ENCODE results near the gene KCNH2.

The KCNH2 gene

GRCh38 chr7:150904011-150904909 lies 73.9 kb downstream of the KCNH2 start:
- Histone ChIP-seq H3K27ac (no peak overlapping the region), H3K36me3 (no peaks in the 10 kb centered on the region), H3K4me3 (ENCODE audit: low read depth in 1 of 2, low read length in 1 of 2) (no peak overlapping the region), H3K27me3 (peaks cover 80% of the 10 kb centered on the region), H3K4me1 (ENCODE audit: control insufficient read depth in 1 of 2, insufficient read depth in 1 of 2, low read depth in 1 of 2, low read length in 1 of 2) (no peaks in the 10 kb centered on the region), H3K9me3 (no peaks in the 10 kb centered on the region)
- TF ChIP-seq CTCF (IDR thresholded peaks at IDR 0.05), result no peak

DNA sequence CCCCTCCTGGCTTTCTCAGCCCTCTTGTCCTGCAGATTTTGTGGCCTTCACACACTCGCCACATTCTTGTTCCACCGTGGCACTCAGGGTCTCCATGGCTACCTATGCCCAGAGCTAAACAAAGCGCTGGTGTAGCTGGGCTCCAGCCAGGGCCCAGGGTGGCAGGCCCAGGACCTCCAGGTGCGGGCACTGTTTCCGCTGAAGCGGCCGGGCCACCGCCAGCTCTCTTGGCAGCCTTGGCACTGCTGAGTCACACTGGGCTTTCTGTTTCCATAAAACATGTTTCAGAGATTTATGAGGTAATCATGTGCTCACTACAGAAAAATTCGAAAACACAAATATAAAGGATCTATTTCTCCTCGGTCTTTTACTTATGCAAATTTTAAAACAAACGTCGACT lies 74.5 kb downstream of the KCNH2 start:
- no peak for TF ChIP-seq CTCF (IDR thresholded peaks at IDR 0.05)
- H3K27me3 ChIP-seq, result peaks cover 80% of the 10 kb centered on the region
- no peaks in the 10 kb centered on the region for H3K36me3 ChIP-seq
- peaks cover 0 to 1% of the 10 kb centered on the region in 2 experiments for H3K4me1 ChIP-seq (ENCODE audit: control insufficient read depth in 1 of 2, insufficient read depth in 1 of 2, low read depth in 1 of 2, low read length in 1 of 2)
- no peak overlapping the region for H3K4me3 ChIP-seq (ENCODE audit: low read depth in 1 of 2, low read length in 1 of 2)
- no peak overlapping the region for H3K27ac ChIP-seq
- H3K9me3 ChIP-seq, result no peaks in the 10 kb centered on the region

DNA sequence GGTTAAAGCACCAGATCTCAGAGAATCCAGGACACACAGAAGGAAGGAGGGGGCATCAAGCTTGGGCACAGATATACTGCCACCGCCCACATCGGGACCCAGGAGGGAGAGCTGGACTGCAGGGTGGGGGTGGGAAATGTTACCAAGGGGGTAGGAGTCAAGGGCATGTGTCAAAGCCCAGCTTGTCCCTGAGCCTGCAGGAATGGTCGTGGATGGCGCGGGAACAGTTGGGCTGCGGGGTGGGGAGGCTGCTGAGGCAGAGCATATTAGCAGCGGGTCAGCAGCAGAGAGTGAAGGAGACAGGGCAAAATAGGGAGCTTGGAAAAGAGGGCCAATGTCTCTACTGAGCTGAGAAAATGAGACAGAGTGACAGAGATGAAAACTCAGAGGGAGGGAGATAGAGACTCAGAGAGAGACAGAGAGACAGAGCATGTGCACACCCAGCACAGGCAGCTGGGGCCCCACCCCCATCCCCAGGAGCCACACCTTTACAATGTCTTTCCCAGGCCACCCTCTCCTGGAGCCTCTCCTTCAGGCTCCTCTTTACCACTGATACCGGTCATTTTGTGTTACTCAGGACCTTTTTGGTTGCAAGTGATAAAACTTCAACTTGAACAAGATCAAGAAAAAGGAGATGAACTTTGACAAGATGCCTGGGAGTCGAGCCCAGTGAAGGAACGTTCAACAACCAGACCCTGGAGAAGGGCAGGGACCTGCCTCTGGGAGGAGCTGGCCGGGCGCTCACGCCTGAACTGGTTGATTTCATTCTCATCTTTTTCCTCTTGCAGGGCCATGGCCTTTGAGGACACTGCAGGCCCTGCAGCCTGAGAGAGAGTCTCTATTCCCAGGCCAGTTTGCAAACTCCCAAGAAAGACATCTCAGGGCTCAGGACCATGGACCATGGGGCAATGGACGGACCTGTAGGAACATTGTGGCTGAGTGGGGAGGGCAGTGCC lies 75.8 kb downstream of the KCNH2 start:
- Histone ChIP-seq H3K27ac (no peak overlapping the region), H3K36me3 (no peaks in the 10 kb centered on the region), H3K9me3 (no peaks in the 10 kb centered on the region), H3K4me1 (ENCODE audit: control insufficient read depth in 1 of 2, insufficient read depth in 1 of 2, low read depth in 1 of 2, low read length in 1 of 2) (peaks cover 0 to 4% of the 10 kb centered on the region in 2 experiments), H3K27me3 (peaks cover 89% of the 10 kb centered on the region), H3K4me3 (ENCODE audit: low read depth in 1 of 2, low read length in 1 of 2) (no peak overlapping the region)
- no peak for TF ChIP-seq CTCF (IDR thresholded peaks at IDR 0.05)

DNA sequence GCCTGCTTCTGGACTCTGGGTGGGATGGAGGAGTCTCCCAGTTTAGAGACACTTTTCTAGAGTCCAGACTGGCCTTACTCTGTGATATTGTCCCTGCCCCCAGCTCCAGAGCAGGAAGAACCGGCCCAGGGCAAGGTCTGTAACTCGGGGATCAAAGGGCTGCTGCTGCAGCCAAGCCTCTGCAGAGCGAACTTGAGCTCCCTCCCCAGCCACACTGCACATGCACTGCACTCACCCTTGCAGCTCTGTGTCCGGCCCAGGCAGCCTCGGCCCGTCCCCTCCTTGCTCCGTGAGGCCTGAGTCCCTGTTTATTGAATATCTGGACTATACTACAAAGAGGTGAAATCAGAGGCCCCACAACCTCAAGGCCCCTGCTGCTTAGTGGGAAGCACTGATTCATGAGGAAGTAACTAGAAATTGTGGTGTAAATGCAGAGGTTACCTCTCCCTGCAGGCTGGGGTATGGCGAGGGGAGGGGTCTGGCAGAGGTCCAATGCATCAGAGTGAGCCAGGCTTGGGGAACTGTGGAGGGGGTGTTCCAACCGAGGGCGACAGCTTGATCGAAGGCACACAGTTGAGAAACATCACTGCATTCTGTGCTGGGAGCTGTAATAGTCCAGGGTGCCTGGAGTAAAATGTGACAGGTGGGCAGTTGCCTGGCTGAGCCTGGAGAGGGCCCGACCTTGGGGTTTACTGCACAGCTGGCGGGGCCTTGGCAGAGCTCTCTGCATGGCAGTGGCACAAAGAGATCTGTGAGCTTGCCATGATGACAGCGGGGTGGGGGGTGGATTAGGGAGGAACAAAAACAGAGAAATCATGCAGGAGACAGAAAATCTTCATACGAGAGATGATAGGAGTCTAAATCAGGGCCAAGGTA lies 76.7 kb downstream of the KCNH2 start:
- TF ChIP-seq CTCF (IDR thresholded peaks at IDR 0.05), result no peak

GRCh38 chr7:150900675-150901074 lies 77.4 kb downstream of the KCNH2 start:
- H3K27ac ChIP-seq, result no peak overlapping the region
- H3K4me1 ChIP-seq (ENCODE audit: control insufficient read depth in 1 of 2, insufficient read depth in 1 of 2, low read depth in 1 of 2, low read length in 1 of 2), result peaks cover 0 to 4% of the 10 kb centered on the region in 2 experiments
- H3K36me3 ChIP-seq, result no peaks in the 10 kb centered on the region
- H3K27me3 ChIP-seq, result peaks cover 98% of the 10 kb centered on the region
- H3K9me3 ChIP-seq, result no peaks in the 10 kb centered on the region
- H3K4me3 ChIP-seq (ENCODE audit: low read depth in 1 of 2, low read length in 1 of 2), result no peak overlapping the region
- no peak for TF ChIP-seq CTCF (IDR thresholded peaks at IDR 0.05)

More for the DNA sequence above, 76.7 kb downstream of the KCNH2 start:
- Histone ChIP-seq H3K36me3 (no peaks in the 10 kb centered on the region), H3K27me3 (peaks cover 98% of the 10 kb centered on the region), H3K9me3 (no peaks in the 10 kb centered on the region), H3K4me1 (ENCODE audit: control insufficient read depth in 1 of 2, insufficient read depth in 1 of 2, low read depth in 1 of 2, low read length in 1 of 2) (peaks cover 0 to 4% of the 10 kb centered on the region in 2 experiments), H3K27ac (no peak overlapping the region), H3K4me3 (ENCODE audit: low read depth in 1 of 2, low read length in 1 of 2) (no peak overlapping the region)
